GM12873 (cell line): Measurements from ENCODE around the gene PAK3.
A peak's percentile ranks its signal among the peaks of the same experiment; 100 is the strongest.

Source experiments
- CTCF ChIP-seq: IDR thresholded peaks from 2 replicates; pipeline ENCODE4 v1.5.1; 2012; ENCODE audit warnings: low read depth, mild to moderate bottlenecking, moderate library complexity, low read length, control low read depth; ENCODE audit not compliant: insufficient read depth; ENCODE audit errors: missing control alignments

The PAK3 gene

GRCh38 chrX:111133389-111133788 lies 37.4 kb downstream of the PAK3 start:
- no peak for TF ChIP-seq CTCF

- TF ChIP-seq CTCF, result no peak
Measured at GRCh38 chrX:111145878-111146277, 49.9 kb downstream of the PAK3 start.

GRCh38 chrX:111151764-111152163 lies 55.8 kb downstream of the PAK3 start:
- no peak for TF ChIP-seq CTCF

- no peak for TF ChIP-seq CTCF
Measured at GRCh38 chrX:111159232-111159631, 63.2 kb downstream of the PAK3 start.

GRCh38 chrX:111164728-111165127 lies 68.7 kb downstream of the PAK3 start:
- peak; percentile 38 for TF ChIP-seq CTCF

GRCh38 chrX:111165902-111166301 lies 69.9 kb downstream of the PAK3 start:
- no peak for TF ChIP-seq CTCF

GRCh38 chrX:111167334-111167733 lies 71.3 kb downstream of the PAK3 start:
- TF ChIP-seq CTCF, result no peak
